ENCODE results near the gene GATB.

Gene GATB

DNA sequence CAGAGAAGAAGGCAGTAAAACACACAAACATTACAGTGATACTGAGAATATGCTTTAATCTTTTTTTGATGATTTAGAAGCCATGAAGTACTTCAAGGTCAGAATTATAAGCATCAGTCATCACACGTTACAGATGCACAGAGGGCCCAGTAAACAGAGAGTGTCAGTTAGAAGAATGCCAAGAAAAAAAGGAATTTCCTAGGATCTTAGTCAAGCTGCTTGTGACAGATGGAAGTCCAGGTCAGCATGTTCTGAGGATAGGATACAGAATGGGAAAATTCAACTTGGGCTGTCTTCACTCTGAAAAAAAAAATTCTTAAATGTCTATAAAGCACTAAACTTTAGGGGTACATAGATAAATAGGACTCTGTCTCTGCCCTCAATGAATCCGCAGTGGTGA is 38.9 kb downstream of the GATB start:
- no peak for DNase-seq (ENCODE audit: extremely low spot score)
- POLR2A ChIA-PET, result no interaction called here
- TF ChIP-seq, protein P1, sequence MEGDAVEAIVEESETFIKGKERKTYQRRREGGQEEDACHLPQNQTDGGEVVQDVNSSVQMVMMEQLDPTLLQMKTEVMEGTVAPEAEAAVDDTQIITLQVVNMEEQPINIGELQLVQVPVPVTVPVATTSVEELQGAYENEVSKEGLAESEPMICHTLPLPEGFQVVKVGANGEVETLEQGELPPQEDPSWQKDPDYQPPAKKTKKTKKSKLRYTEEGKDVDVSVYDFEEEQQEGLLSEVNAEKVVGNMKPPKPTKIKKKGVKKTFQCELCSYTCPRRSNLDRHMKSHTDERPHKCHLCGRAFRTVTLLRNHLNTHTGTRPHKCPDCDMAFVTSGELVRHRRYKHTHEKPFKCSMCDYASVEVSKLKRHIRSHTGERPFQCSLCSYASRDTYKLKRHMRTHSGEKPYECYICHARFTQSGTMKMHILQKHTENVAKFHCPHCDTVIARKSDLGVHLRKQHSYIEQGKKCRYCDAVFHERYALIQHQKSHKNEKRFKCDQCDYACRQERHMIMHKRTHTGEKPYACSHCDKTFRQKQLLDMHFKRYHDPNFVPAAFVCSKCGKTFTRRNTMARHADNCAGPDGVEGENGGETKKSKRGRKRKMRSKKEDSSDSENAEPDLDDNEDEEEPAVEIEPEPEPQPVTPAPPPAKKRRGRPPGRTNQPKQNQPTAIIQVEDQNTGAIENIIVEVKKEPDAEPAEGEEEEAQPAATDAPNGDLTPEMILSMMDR (IDR thresholded peaks at IDR 0.05; ENCODE audit: control extremely low read depth, extremely low read depth, low read depth, missing control alignments), result no peak
- CTCF ChIA-PET, result interaction anchor here (2.2 kb wide), 1 partner anchor 9 kb away, joined by 6 read pairs; no protein-coding TSS in a partner anchor

DNA sequence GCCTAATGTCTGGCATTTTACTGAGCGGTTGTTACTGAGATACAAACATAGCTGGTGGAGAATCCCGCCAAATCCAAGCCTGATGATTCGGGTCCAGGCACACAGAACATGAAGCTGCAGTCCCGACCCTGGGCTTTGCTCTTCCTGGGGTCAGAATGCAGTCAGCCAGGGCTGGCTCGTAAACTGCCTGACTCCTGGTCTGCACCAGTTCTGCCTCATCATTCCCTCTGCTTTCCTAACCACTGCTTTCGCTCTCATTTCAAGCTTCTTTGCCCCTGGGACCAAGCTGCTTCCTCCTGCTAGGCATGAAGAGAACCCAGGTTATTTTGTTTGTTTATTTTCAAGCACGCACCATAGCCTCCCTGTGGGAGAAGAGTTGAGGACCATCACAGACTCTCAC is 39.3 kb downstream of the GATB start:
- CTCF ChIA-PET, result interaction anchor here (2.2 kb wide), 1 partner anchor 9 kb away, joined by 6 read pairs; no protein-coding TSS in a partner anchor
- no peak for DNase-seq (ENCODE audit: extremely low spot score)
- POLR2A ChIA-PET, result no interaction called here
- TF ChIP-seq, protein P1 (IDR thresholded peaks at IDR 0.05; ENCODE audit: control extremely low read depth, extremely low read depth, low read depth, missing control alignments), result no peak

DNA sequence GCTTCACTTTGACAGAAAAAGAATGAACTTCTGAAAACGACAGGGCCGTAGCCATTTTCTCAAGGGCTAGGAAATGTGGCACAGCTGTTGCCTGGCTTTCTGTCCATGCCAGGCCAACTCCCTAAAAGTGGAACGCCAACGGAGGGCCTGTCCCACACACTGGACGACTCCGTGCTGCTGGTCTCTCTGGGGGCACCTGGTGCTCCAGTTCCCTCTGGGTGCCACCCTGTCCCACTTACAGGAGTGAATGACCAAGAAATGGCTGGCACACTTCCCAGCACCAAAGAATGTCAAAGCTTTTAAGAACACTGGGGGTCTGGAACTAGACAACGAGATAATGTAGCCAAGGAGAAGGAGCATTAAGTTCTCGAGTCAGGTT is 40.9 kb downstream of the GATB start:
- ChIA-PET POLR2A (no interaction called here), CTCF (interaction anchor here (1.3 kb wide), 1 partner anchor 12 kb away, joined by 3 read pairs; no protein-coding TSS in a partner anchor)
- TF ChIP-seq, protein P1 (IDR thresholded peaks at IDR 0.05; ENCODE audit: control extremely low read depth, extremely low read depth, low read depth, missing control alignments), result no peak
- DNase-seq (ENCODE audit: extremely low spot score), result no peak

DNA sequence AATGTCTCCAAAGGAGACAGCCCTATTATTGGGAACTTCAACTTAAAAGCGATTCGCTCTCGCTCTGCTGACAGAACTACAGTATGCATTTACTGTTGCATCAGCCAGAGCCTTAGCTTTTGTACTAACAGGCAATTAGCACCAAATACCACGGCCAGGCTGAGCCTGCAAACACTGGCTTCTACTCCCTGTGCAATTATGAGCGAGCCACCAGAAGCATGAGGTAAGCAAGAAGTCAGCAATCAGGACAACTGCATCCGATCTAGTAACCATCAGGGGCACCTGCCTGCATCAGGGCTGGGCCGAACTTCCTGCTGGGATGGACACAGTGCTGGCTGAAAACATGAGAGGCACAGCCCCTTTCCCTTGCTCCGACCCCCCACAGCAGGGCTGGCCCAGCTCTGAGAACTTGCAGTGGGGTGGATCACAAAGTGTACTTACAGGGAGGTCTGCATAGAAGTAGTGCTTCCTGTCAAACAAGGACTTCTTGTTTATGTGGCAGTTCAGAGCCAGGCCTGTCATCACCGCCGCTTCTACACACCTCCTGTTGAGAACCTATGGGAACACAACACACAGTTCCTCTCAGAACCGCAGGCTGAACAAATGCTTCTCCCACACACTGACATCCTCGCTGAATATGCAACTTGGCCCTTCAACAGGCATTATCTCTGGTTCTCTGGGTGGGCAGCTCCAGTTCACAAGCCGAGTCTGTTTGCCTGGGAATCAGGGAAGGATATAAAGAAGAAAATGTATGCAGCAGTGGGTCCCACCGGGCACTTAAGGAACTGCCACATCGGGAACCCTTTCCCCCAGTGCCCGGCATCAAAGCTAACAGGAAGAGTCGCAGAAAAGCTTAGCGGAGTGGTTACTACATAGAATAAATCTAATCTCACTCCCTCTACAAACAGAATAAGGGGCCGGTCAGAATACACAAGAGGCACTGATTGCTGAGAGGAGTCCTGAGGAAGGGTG is 41.5 kb downstream of the GATB start:
- DNase-seq (ENCODE audit: extremely low spot score), result no peak
- POLR2A ChIA-PET, result no interaction called here
- CTCF ChIA-PET, result interaction anchor here (1.3 kb wide), 1 partner anchor 12 kb away, joined by 3 read pairs; no protein-coding TSS in a partner anchor
- TF ChIP-seq, protein P1 (IDR thresholded peaks at IDR 0.05; ENCODE audit: control extremely low read depth, extremely low read depth, low read depth, missing control alignments), result no peak

DNA sequence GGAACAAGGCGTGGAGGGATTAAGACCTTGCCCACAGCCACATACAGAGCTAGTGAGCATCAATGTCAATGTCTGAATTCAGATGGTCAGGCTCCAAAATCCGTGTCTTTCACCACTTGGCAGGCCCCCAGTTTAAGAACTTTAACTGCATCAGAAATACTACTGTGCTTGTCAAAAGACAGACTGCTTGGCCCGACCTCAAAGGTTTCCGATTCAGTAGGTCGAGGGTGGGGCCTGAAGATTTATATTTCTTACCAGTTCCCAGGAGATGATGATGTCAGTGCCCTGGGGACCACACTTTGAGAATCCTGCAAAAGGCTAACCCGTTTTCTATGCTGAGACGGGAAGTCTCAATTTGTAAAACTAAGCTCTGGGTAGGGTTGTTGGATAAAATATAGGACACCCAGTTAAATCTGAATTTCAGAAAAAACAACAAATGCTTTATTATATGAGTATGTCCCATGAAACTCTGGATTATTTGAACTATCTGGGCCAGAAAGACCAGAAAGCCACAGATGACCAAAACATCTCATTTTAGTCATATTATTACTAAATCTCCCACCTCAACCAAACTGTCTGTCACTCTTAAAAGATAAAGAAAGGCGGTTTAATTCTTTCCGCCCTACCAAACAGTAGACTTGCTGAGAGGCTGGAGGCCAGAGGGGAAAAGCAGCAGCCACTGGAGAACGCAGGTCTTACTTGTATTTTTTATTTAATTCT is 42.7 kb downstream of the GATB start:
- CTCF ChIA-PET, result interaction anchor here (1.2 to 1.4 kb wide), 2 partner anchors 10 to 25 kb away, joined by 3 to 4 read pairs; no protein-coding TSS in a partner anchor
- POLR2A ChIA-PET, result no interaction called here
- TF ChIP-seq, protein P1 (IDR thresholded peaks at IDR 0.05; ENCODE audit: control extremely low read depth, extremely low read depth, low read depth, missing control alignments), result no peak
- DNase-seq (ENCODE audit: extremely low spot score), result no peak

DNA sequence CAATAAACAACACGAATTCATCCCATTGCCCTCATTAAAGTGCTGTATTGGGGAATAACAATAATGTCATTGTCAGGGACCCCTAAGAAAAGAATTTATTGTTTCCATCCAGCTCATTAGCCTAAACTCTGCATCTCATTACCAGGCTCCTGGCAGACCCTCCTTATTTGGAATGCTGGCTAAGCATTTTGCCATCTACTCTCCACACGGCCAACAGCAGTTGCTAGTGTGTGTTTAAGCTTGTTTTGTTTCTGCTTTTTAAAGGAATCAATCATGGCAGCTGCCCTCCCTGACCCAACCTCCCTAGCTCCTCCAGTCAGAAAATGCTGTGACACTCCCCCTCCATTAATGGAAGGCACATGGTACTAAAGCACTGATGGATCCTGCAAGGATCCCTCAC is 43.5 kb downstream of the GATB start:
- POLR2A ChIA-PET, result no interaction called here
- TF ChIP-seq, protein P1 (IDR thresholded peaks at IDR 0.05; ENCODE audit: control extremely low read depth, extremely low read depth, low read depth, missing control alignments), result no peak
- DNase-seq (ENCODE audit: extremely low spot score), result no peak
- CTCF ChIA-PET, result interaction anchor here (1.4 kb wide), 1 partner anchor 11 kb away, joined by 4 read pairs; no protein-coding TSS in a partner anchor
